GM18867 (cell line): ENCODE data around the gene JMJD8.

Source experiments
- ATAC-seq: cut with Tn5 transposase; IDR thresholded peaks from one replicate; pipeline ENCODE4 v1.9.1; 2021; ENCODE audit warnings: mild to moderate bottlenecking, moderate library complexity; ENCODE audit not compliant: unreplicated experiment

Gene JMJD8

DNA sequence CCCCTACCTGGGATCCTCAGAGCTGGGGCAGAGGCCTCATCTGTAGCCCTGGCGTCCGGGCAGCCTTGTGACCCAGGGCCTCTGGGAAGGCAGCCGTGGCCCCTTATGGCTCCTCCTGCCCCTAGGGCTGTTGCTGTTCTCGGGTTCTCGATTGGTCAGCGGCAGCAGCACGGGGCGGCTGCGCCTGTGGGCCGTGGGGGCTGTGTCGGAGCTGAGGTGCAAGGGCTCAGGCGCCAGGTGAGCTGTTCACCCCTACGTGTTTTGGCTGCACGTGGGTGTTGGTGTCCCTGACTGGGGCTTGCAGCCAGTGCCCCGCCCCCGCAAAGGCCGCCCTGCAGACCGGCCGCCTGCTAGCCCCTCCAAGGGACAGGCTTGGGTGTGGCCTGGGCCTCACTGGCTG is 22.0 kb downstream of the JMJD8 start:
- ATAC-seq = no peak

DNA sequence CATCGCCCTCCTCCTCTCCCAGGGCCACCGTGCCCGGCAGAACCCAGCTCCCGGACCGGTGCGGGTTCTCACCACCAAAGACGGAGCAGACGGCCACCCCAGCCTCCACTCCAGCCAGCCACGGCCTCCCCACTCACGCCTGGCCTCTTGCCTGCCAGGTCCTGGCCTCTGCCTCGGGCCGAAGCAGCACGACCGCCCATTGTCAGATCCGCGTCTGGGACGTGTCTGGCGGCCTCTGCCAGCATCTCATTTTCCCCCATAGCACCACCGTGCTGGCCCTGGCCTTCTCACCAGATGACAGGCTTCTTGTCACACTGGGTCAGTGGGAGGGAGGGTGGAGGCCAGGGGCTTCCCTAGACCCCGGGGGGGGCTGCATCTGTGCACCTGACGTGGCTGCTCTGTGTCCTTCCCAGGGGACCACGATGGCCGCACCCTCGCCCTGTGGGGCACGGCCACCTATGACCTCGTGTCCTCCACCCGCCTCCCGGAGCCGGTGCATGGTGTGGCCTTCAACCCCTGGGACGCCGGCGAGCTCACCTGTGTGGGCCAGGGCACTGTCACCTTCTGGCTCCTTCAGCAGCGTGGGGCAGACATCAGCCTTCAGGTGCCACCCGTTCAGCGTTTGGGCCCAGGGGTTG is 22.8 kb downstream of the JMJD8 start:
- peak; percentile 13 for ATAC-seq

DNA sequence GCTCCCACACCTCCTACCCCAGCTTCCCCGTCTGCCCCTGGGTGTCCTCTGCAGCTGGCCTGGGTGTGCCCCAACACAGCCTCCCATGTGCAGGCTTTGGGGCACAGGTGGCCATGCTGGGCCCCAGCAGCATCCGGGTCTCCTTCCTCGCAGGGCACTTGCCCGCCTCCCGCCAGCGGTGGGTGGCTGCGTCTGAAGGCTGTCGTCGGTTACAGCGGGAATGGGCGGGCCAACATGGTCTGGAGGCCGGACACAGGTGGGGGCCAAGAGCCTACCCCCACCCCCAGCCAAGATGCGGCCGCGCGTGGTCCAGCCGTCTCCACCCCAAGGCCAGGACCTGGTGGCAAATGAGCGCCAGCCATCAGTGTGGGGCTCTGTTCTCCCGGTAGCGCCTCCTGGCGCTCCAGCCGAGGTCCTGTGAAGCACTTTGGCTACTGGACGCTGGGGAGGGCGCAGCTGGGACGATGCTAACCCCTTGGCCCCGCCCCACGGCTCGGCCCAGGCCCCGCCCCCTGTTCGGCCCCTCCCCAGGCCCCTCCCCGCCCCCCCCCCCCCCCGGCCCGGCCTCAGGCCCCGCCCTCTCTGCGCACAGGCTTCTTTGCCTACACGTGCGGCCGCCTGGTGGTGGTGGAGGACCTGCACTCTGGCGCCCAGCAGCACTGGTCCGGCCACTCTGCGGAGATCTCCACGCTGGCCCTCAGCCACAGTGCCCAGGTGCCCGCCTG is 23.5 kb downstream of the JMJD8 start:
- ATAC-seq = peak; percentile 42

DNA sequence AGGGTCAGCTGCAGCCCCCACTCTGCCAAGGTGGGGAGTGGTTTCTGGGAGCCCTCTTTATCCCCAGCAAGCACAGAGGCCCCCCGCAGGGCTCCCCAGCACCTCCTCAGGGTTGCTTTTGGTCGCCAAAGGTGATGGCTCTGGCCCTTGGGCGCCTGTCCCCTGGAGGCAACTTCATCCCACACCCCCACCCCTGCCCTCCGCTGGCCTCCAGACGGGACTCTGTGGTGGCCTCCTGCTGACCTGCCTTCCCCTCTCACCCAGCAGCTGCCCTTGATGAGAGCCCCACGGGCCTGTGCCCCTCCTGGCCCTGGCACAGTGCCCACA is 24.0 kb downstream of the JMJD8 start:
- ATAC-seq = no peak

DNA sequence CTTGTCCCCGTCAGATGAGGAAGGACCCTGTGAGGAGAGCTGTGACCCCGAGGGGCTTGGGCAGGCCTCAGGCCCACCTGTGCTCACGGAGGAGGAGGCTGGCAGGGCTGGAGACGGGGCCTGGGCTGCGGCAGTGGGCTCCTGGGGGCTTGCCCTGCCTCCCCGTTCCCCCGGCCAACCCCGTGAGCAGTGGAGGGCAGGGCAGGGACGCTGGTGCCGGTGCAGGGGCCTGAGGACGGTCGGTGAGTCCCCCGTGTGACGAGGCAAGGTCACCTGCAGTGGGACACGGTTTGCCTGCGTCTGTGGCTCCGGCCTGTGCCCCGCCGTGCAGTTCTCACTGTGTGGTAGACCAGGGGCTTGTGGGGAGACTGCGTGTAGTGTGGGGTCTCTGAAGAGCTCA is 24.5 kb downstream of the JMJD8 start:
- no peak for ATAC-seq

DNA sequence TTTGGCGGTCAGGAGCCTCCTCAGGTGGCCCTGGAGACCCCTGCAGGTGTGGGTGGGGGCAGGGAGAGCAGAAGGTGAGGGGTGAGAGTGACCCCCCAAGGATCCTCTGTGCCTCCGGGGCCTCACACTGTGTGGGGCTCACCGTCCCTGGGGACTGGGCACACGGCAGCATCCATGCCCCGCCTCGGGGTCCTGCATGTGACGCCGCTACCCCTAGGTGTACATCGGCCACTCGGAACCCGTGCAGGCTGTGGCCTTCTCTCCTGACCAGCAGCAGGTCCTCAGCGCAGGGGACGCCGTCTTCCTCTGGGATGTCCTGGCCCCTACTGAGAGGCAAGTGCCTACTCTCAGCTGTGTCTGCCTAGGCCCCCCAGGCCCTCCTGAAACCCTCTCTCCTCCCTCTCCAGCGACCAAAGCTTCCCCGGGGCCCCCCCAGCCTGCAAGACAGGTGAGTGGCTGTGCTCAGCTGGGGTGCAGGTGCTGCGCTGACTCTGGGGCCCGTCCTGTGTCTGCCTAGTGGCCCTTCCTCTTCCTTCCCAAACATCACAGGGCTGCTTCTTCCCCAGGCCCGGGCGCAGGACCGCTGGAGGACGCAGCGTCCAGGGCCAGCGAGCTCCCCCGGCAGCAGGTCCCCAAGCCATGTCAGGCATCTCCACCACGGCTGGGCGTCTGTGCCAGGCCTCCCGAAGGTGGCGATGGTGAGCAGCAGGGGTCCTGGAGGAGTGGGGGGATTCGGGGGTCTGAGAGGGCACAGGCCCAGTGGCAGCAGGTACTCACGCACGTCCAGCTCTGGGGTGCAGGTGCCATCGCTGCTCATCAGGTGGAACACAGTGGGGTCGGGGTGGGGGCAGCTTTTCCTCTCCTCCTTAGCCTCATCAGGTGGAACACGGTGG is 25.2 kb downstream of the JMJD8 start:
- ATAC-seq = no peak

DNA sequence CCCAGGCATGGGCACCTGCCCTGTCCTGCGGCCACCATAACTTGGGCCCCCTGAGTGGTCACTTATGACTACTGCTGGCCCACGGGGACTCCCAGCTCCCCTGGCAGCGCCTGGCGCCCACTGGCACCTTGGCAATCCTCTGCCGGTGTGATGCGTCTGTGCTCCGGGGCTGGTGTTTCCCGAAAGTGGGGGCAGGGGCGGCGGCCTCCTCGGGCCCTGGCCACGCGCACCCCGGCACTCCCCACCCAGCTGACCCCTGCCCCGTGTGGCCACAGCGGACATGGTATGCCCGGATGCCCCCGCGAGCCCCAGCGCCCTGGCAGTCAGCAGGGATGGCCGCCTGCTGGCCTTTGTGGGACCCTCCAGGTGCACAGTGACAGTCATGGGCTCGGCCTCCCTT is 26.6 kb downstream of the JMJD8 start:
- no peak for ATAC-seq

DNA sequence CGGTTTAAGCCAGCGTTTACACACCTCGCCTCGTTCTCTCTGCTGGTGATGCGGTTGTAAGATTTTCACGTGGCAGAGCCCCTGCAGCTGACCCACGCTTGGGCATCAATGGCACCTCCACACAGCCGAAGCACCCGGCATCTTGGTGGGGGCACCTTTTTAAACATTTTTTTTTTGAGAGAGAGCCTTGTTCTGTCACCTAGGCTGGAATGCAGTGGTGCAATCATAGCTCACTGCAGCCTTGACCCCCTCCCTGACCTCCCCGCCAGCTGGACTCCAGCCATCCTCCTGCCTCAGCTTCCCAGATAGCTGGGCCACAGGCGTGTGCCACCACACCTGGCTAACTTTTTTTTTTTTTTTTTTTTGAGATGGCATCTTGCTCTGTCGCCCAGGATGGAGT is 30.1 kb downstream of the JMJD8 start:
- no peak for ATAC-seq

DNA sequence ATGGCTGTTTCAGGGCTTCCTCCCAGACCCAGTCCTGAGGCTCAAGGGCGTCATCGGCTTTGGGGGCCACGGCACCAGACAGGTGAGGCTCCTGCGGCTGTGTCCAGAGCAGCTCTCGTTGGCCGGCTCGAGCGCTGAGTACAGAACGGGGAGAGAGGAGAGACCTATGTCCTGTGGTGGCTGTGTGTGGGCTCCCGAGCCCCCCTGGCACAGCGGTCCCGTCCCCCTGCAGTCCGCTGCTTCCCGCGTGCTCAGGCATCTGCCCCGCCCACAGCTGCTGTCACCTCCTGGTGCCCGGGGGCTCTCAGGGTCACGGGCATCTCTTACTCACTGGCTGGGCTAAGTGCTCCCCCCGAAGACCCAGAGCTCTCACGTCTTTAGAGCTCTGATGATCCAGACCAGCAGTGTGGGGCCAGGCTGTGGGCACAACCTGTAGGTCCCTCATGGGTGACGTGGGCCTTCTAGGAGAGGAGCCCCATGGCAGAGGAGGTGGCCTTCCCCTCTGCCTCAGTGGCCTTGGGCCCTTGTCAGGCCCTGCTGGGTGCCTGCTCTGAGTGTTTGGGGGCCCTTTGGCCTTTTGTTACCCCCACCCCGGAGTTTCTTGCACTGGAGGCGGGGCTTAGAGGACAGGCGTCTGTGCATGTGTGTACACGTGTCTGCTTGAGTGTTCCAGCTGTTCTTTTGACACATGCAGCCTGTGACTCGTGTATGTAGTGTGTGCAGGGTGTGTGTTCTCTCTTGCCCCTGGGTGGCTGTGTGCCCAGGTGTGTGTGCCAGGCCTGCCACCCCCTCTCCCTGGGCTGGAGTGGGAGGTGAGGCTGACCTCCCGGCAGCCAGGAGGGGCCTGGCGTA is 31.5 kb downstream of the JMJD8 start:
- no peak for ATAC-seq

DNA sequence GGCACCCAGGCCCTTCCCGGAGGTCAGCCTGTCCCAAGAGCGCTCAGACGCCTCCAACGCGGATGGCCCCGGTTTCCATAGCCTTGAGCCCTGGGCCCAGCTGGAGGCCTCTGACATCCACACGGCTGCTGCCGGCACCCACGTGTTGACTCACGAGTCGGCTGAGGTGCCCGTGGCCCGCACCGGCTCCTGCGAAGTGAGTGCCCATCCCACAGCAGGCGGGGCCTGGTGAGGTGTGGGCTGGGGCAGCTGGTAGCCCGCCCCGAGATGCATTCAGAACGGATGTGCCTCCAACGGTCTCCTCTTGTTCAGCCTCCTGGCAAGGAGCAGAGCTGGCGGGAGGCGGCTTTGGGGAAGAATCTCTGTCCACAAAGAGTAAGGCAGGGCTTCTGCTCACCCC is 32.3 kb downstream of the JMJD8 start:
- ATAC-seq = no peak

DNA sequence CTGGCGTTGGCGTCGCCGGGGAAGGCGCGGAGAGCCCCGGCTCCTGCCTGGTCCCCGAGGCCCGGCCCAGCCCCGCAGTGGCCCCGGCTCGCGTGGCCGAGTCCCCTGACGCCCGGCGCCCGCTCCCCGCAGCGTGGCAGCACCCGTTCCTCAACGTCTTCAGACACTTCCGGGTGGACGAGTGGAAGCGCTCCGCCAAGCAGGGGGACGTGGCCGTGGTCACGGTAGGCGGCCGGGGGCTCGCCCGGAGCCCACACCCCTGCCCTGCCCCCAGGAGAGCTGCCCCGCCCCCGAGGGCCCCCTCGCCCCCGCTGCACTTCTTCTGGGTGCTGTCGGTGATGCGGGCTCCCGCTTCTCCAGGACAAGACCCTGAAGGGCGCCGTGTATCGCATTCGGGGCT is 34.5 kb downstream of the JMJD8 start:
- ATAC-seq = no peak

DNA sequence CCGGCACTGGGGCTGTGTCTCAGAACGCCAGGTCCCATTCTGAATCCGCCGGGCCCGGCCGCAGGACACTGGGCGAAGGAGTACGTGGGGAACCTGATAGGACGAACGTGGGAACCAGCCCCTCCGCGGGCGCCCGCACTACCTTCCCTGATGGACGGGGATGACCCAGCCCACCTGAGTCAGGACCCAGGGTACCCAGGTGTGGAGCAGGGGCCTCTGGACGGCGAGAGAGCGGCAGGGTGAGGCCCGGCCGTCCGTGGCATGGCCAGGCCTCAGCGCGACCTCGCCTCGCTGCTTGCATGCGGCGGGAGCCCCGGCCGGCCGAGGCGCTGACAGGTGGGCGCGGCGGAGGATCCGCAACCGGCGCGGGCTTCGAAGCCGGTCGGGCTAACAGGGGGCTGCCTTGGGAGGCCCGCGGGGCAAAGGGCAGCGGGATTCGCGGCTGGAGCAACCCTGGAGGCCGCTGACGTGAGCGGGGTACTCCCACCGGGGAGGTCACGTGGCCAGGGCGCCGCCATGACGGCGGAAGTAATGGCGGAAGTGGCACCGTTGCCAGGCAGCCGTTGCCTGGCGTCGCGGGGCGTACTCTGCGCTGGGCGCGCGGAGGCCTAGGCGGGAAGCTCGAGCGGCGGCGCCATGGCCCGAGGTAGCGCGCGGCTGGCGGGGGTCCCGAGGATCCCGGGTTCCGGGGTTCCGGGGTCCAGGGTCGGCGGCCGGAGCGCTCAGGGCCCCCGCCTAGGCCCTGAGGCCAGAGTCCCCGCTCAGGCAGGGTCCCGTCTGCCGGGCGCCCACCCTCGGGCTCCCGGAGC is 35.1 kb downstream of the JMJD8 start, which contains the start of gene WDR90:
TSS of gene WDR90 (plus strand) at position 585 of the 809 bp plus-strand sequence. CDS start at position 637, 52 bp downstream.
- ATAC-seq = peak; percentile 73

DNA sequence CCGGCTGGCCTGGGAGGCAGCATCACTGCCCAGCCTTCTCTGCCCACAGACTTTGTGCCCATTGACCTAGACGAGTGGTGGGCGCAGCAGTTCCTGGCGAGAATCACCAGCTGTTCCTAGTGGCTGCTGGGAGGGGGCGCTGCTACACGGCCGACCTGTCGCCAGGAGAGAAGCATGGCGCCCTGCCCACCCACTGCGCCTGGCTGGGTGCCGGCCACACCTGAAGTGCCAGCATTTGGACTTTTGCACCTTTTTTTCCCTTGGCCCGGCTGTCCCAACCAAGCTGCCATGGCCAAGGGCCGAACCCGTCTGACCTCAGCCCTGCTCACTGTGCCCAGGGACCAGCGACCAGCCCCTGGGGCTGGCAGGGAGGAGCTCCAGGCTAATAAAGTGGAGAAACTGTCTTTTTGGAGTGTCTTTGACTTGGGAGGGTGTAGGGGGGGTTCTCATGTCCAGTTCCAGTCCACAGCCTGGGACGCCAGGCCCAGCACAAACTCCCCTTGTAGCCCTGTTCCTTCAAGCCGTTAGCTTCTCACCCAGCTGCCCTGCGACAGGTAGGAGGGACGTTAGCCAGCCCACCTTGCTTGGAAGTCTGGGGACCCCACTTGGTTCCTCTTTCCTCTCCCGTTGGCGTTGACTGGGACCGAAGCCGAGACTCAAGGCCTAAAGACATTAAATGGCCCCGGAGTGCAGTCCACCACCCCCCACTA is 35.9 kb downstream of the JMJD8 start:
- no peak for ATAC-seq

DNA sequence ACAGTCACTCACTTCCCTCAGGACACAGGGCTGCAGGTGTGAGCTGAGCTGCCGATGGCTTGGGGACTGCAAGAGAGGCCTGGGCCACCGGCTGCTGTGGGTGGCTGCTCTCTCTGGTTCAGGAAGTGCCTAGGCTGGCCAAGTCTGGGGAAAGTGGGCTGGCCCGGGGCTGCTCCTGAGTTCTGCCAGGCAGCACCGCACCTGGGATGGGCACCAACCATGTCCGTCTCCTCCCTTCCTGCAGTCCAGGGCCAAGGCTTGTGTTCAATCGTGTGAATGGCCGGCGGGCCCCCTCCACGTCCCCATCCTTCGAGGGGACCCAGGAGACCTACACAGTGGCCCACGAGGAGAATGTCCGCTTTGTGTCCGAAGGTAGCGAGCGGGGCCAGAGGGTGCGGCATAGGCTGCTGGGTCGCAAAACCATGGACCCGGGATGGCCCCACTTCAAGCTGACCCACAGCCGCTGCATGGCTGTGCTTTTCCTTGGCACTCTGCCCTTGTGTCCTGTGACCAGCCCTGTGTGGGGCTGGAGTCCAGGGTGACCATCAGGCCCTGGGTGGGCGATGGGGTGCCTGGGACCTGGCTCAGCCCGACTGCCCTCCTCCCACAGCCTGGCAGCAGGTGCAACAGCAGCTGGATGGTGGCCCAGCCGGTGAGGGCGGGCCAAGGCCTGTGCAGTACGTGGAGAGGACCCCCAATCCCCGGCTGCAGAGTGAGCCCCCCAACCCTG is 36.8 kb downstream of the JMJD8 start:
- ATAC-seq = no peak

DNA sequence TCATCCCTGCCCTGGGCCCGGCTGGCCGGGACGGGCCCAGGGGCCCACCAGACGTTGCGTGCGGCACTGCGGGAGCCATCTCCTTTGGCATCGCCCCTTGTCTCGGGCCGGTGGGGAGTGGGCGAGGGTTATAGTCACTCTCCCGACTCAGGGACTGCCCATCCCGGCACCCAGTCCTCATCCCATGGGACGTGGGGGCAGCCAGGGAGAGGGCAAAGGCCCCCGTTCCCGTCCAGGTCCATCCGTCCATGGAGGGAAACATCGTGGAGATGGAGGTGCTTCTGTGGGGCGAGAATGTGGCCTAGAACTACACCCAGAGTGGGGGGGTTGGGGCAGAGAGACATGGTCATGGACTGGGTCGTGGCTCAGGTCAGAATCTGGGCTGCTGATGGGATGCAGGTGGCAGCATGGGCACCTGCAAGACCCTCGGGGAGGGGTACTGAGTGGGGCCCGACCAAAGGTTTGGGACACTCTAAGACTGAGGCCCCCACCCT is 37.4 kb downstream of the JMJD8 start:
- no peak for ATAC-seq

DNA sequence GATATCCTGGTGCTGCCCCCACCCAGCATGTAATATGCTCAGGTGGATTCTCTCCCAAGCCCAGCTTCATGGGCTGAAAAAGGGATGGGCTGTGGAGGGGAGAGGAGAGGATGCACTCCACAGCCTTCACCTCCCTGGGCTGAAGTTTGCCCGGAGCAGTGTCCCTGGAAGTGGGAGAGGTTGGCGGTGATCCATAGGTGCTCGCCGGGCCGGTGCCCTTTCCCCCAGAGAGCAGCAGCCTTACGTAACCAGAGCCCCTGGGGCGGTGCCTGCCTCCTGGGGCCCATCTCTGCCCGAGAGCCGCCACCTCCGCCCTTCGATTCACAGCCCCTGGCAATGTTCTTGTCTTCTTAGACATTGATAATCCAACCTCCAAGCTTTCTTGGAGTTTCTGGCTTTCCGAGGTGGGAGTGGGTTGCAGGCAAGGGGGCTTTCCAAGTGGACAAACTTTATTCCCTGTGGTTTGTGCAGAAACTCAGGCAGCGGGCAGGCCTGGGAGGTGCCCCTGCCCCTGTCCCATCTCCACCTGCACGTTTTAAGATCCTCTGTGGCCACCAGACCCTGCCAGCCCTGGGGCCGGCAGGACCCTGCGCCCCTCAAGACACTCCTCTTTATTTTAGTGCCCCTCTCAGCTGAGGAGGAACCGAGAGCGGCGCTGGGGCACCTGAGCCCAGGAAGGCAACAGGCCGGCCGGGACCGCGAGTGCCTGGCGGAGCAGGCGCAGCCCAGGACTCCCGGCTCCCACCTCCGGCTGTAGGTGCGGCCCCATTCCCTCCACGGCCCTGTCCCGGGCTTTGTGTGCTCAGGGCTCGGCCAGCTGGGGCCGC is 38.1 kb downstream of the JMJD8 start:
- ATAC-seq = no peak

DNA sequence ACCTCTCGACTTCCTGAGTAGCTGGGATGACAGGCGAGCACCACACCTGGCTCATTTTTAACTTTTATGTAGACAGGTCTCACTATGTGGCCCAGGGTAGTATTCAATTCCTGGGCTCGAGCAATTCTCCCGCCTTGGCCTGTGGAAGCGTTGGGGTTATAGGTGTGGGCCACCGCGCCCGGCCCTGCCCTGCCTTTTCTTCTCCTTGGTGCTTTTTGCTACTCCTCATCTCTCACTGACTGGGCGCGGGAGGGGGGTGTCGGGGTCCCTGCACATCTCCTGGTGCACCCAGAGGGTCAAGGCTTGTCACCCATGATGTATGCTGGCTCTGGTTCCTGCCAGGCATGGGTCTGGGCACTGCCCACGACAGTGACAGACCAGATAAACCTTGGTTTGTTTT is 39.6 kb downstream of the JMJD8 start:
- ATAC-seq = no peak

DNA sequence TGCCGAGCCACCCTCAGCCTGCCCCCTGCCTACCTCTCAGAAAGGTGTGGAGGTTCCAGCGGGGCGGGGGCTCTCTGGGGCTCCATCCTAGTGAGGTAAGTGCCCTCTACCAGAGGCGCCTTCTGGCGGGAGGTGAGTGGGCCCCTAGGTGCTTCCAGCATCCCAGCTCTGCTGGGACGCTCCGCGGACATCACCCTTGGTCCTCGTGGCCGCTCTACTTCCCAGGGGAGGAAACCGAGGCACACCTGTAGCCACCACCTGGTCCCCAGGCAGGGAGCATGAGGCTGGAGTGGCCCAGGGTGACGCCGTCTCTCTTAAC is 41.1 kb downstream of the JMJD8 start:
- no peak for ATAC-seq
